A673 (cell line): ENCODE measurements around the gene NKD1. TPM values are rescaled to one million over a fixed set of nuclear protein-coding genes. Genes with fewer than 3 reads are reported as not detected.

ENCODE experiments used
- BruUV-seq: library from RNA; stranded (reverse); fragments of 400-500 nt; replicated peaks from 2 replicates; lab custom pipeline; 2021; lab: Mats Ljungman, UMichigan
- CTCF ChIA-PET: fragments of 300-600 bp; sonication (Branson Sonifier 250); formaldehyde crosslinking; loops from one replicate; lab custom pipeline; 2022; ENCODE audit warnings: antibody characterized with exemption; lab: Charles Lee
- POLR2A ChIA-PET: fragments of 300-600 bp; sonication (Branson Sonifier 250); formaldehyde crosslinking; loops from one replicate; lab custom pipeline; 2022; ENCODE audit warnings: antibody characterized with exemption; ENCODE audit not compliant: low non-redundant PET; lab: Charles Lee
- DNase-seq: peaks from one replicate; pipeline ENCODE4 v3.0.0-alpha.2; 2015; ENCODE audit warnings: low spot score
- H3K27ac ChIP-seq: fragments of 200-600 bp; sonication (generic); 2 replicates; pipeline ENCODE4 v1.5.1; 2016; ENCODE audit warnings: mixed run types, low read depth, mild to moderate bottlenecking, mixed read lengths, antibody characterized with exemption, low read length; ENCODE audit not compliant: poor library complexity, severe bottlenecking
- H3K27me3 ChIP-seq: fragments of 200-600 bp; sonication (generic); replicated peaks from 2 replicates; pipeline ENCODE4 v1.6.1; 2017; ENCODE audit warnings: mixed run types, low read depth, mild to moderate bottlenecking, mixed read lengths, antibody characterized with exemption, low read length; ENCODE audit not compliant: insufficient read depth, poor library complexity
- H3K36me3 ChIP-seq: fragments of 200-600 bp; sonication (generic); 2 replicates; pipeline ENCODE4 v1.6.1; 2016; ENCODE audit warnings: mixed run types, mild to moderate bottlenecking, mixed read lengths, antibody characterized with exemption, low read length; ENCODE audit not compliant: insufficient read depth, poor library complexity, severe bottlenecking
- H3K4me1 ChIP-seq: fragments of 200-600 bp; sonication (generic); 2 replicates; pipeline ENCODE4 v1.6.1; 2017; ENCODE audit warnings: mixed run types, mild to moderate bottlenecking, mixed read lengths, antibody characterized with exemption, low read length; ENCODE audit not compliant: insufficient read depth, poor library complexity, severe bottlenecking
- H3K4me3 ChIP-seq: fragments of 200-600 bp; sonication (generic); 2 replicates; pipeline ENCODE4 v1.5.1; 2016; ENCODE audit warnings: low read depth, mixed run types, mild to moderate bottlenecking, mixed read lengths, low read length; ENCODE audit not compliant: poor library complexity, severe bottlenecking
- H3K9me3 ChIP-seq: fragments of 200-600 bp; sonication (generic); 2 replicates; pipeline ENCODE4 v1.6.1; 2016; ENCODE audit warnings: mixed run types, low read depth, mild to moderate bottlenecking, mixed read lengths, antibody characterized with exemption, low read length; ENCODE audit not compliant: poor library complexity, severe bottlenecking
- EZH2 ChIP-seq: fragments of 200-600 bp; sonication (generic); IDR thresholded peaks from 2 replicates; pipeline ENCODE4 v1.6.1; 2017; ENCODE audit warnings: borderline replicate concordance, low read depth, mild to moderate bottlenecking, mixed read lengths, antibody characterized with exemption, low read length; ENCODE audit not compliant: poor library complexity, severe bottlenecking
- intact Hi-C: fragments of 100-400 bp; cut with micrococcal nuclease; formaldehyde crosslinking; loops from one replicate; pipeline ENCODE4 v1.10.0; 2022; ENCODE audit not compliant: unreplicated experiment
- total RNA-seq: library from RNA; stranded (reverse); gene quantifications from 2 replicates; pipeline ENCODE4 v1.2.3, GENCODE V29; 2021
- TF ChIP-seq, protein P1 (sequence below): fragments of 300-800, 200-600 bp; sonication (generic); conservative IDR thresholded peaks from 2 replicates; pipeline ENCODE4 v1.5.1; 2017; ENCODE audit warnings: low read depth, mild to moderate bottlenecking, antibody characterized with exemption, low read length, moderate library complexity, mixed read lengths

Gene NKD1
- total RNA-seq, 1 experiment from 2014 or later: 1.1 TPM

DNA sequence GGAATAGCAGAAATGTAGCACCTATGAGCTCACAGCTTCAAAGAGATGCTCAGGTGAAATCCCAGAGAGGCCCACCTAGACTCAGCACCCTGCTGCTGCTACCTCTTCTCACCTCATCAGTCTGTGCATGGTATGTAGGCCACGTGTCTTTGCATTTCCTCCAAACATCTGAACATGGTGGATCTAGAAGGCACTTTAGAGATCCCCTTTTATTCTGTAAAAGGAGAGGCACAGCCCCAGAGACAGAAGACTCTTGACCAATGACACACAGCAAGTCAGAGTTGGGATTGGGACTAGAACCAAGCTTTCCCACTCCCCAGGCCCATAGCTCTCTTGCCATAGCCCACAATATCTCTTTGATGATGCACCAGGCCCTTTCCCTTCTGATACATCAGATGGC lies 19.4 kb upstream of the NKD1 start:
- CTCF ChIA-PET: no interaction called here

GRCh38 chr16:50529334-50529733 lies 18.9 kb upstream of the NKD1 start:
- intact Hi-C loops: no loop called here
- Histone ChIP-seq H3K4me3 (no peak overlapping the region), H3K9me3 (peaks cover 5% of the 10 kb centered on the region), H3K4me1 (no peaks in the 10 kb centered on the region), H3K36me3 (no peaks in the 10 kb centered on the region), H3K27me3 (peaks cover 8% of the 10 kb centered on the region), H3K27ac (no peak overlapping the region)
- CTCF ChIA-PET: no interaction called here
- TF ChIP-seq, protein P1, sequence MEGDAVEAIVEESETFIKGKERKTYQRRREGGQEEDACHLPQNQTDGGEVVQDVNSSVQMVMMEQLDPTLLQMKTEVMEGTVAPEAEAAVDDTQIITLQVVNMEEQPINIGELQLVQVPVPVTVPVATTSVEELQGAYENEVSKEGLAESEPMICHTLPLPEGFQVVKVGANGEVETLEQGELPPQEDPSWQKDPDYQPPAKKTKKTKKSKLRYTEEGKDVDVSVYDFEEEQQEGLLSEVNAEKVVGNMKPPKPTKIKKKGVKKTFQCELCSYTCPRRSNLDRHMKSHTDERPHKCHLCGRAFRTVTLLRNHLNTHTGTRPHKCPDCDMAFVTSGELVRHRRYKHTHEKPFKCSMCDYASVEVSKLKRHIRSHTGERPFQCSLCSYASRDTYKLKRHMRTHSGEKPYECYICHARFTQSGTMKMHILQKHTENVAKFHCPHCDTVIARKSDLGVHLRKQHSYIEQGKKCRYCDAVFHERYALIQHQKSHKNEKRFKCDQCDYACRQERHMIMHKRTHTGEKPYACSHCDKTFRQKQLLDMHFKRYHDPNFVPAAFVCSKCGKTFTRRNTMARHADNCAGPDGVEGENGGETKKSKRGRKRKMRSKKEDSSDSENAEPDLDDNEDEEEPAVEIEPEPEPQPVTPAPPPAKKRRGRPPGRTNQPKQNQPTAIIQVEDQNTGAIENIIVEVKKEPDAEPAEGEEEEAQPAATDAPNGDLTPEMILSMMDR: no peak
- TF ChIP-seq EZH2: no peak
- DNase-seq: no peak
- BruUV-seq: no TSS peak
- POLR2A ChIA-PET: no interaction called here

More for the DNA sequence above, 19.4 kb upstream of the NKD1 start:
- no peak for DNase-seq
- Histone ChIP-seq H3K9me3 (peaks cover 5% of the 10 kb centered on the region), H3K27me3 (peaks cover 8% of the 10 kb centered on the region), H3K4me3 (no peak overlapping the region), H3K27ac (no peak overlapping the region), H3K36me3 (no peaks in the 10 kb centered on the region), H3K4me1 (no peaks in the 10 kb centered on the region)
- POLR2A ChIA-PET: no interaction called here
- intact Hi-C loops: no loop called here
- BruUV-seq: no TSS peak
- no peak for TF ChIP-seq EZH2
- TF ChIP-seq, protein P1: no peak

DNA sequence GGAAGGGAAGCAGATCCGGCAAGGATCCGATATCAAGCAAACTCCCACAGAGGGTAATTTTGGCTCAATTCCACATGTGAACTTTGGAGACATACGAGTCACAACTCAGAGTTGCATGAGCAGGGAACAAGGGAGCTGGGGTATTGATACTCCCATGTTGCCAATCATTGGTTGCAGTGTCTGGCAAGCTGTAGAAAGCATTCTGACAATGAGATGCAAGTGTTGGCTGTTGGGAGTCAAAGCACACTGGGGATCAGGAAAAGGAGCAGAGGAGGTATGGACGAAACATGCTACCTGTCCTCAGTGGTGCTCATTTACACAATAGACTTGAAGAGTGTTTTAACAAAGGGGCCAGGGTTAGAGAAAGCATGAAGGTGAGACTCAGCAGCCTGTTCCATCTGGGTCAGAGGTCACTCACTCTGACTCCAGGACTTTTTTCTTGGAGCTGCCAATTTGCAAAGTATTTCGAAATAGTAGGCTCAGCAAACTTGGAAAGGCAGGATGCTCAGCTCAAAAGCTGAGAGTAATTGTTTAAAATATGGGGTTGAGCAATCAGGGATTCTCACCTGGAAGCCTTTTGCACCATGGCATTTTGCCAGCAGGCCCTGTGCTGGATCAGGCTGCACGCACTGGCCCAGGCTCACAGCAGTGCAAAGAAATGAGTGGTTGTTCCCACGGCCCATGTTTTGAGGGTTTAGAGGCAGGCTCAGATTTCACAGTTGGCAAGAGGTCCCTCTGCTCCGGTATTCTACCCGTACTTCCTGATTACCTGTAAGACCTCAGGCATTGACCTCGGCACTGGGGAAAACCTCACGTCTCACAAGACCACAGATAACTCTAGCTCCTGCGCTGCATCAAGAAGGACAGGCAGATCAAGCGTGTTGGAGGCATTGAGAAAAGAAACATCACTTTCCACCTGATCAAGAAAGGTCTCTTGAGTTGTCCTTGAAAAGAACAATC lies 17.6 kb upstream of the NKD1 start:
- peaks cover 5% of the 10 kb centered on the region for H3K9me3 ChIP-seq
- no peak for DNase-seq
- TF ChIP-seq EZH2: no peak
- TF ChIP-seq, protein P1: no peak
- no TSS peak for BruUV-seq
- intact Hi-C loops: no loop called here
- H3K36me3 ChIP-seq: no peaks in the 10 kb centered on the region
- no peak overlapping the region for H3K27ac ChIP-seq
- CTCF ChIA-PET: no interaction called here
- POLR2A ChIA-PET: no interaction called here
- H3K27me3 ChIP-seq: peaks cover 8% of the 10 kb centered on the region
- no peak overlapping the region for H3K4me3 ChIP-seq
- H3K4me1 ChIP-seq: no peaks in the 10 kb centered on the region
